ENCODE measurements around the gene PMM1. TPM values are rescaled to one million over a fixed set of nuclear protein-coding genes. Genes with fewer than 3 reads are reported as not detected.
"Not testable (repeated sequence)": the region's sequence is repeated elsewhere in the genome, so short reads cannot be mapped to it uniquely, and the experiment has no call there.

PMM1 gene
- 10 to 100 TPM; 10.8 to 26.4 (median 22.9) TPM for total RNA-seq
- 10 to 100 TPM; 17.3 to 34.8 TPM for polyA plus RNA-seq
- long read RNA-seq, donor 1, transcript PMM1-201 (8 exons, 1,298 nt), result major isoform, 30 of 39 reads
- long read RNA-seq, donor 1, partial matches to known transcripts, result 4 of 39 reads
- long read RNA-seq, donor 1, other reads (novel, unspliced or antisense), result 5 of 39 reads
- long read RNA-seq, donor 2, transcript PMM1-201 (8 exons, 1,298 nt), result major isoform, 41 of 46 reads
- long read RNA-seq, donor 2, partial matches to known transcripts, result 1 of 46 reads
- long read RNA-seq, donor 2, other reads (novel, unspliced or antisense), result 4 of 46 reads
- long read RNA-seq, donor 3, transcript PMM1-201 (8 exons, 1,298 nt), result major isoform, 11 of 15 reads
- long read RNA-seq, donor 3, partial matches to known transcripts, result 1 of 15 reads
- long read RNA-seq, donor 3, other reads (novel, unspliced or antisense), result 3 of 15 reads

DNA sequence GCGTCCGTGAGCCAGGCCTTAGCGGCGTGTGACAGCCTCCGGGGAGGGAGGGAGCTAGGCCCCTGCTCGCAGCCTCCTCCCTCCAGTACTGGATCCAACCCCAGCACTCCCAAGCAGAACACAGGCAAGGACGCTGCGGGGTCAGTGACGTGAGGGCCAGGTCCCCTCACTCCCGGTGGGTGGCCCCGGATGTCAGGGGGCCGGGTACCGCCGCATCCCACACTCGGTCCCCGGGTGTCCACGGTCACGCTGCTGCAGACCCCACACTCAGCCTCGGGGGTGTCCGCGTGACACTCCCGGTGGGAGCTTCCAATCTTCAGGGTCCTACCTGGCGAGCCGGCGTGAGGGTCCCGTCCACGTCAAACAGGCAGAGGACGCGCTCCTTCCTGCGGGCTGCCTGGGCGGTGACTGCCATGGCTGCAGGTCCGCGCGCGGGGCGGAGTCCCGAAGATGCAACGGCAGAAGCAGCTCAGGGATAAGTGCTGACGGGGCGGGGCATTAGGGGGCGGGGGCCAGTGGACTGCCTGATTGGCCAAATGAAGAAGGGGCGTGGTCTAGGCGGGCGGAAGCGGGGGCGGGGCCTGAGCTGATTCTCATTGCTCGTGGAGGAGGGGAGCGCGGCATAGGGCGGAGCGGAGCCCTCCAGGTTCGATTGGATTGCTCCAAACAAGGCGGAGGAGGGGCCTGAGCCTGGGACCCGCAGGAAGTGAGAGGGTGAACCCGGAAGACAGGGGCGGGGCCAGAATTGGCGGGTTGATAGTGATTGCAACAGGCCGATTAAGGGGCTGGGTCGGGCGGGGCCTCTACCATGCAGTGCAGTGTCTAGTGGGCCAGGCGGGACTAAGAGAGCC, at the start of gene PMM1:
Gene PMM1, minus strand, starts transcription at position 450 of the 851 bp plus-strand sequence. Its CDS starts 35 bp downstream, at position 415.
- TF ChIP-seq, protein P1, sequence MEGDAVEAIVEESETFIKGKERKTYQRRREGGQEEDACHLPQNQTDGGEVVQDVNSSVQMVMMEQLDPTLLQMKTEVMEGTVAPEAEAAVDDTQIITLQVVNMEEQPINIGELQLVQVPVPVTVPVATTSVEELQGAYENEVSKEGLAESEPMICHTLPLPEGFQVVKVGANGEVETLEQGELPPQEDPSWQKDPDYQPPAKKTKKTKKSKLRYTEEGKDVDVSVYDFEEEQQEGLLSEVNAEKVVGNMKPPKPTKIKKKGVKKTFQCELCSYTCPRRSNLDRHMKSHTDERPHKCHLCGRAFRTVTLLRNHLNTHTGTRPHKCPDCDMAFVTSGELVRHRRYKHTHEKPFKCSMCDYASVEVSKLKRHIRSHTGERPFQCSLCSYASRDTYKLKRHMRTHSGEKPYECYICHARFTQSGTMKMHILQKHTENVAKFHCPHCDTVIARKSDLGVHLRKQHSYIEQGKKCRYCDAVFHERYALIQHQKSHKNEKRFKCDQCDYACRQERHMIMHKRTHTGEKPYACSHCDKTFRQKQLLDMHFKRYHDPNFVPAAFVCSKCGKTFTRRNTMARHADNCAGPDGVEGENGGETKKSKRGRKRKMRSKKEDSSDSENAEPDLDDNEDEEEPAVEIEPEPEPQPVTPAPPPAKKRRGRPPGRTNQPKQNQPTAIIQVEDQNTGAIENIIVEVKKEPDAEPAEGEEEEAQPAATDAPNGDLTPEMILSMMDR (IDR thresholded peaks at IDR 0.05), result no peak
- peak in 1 of 2 donors; percentile 83 for TF ChIP-seq POLR2A (IDR thresholded peaks at IDR 0.05)
- intact Hi-C loops (cut with DNase I), result loop anchor here in 4 of 10 donors (5.0 to 10.0 kb wide), 3 partner anchors 37 to 47 kb away; partner anchors contain the start of gene POLR3H (in 3 of the 4)
- DNase-seq, result peak; percentile 100
- 1% methylated on average over 31 to 61 of the region's 61 CpGs for WGBS, 4 donors
- Histone ChIP-seq H3K9me3 (no peaks in the 10 kb centered on the region), H3K27ac (peak within 1 kb of the TSS in 11 of 12 donors; percentile 43 to 89 (median 72)), H3K4me1 (peaks cover 0 to 20% (median 8%) of the 10 kb centered on the region in 12 donors), H3K27me3 (no peaks in the 10 kb centered on the region), H3K4me3 (peak within 1 kb of the TSS; percentile 56 to 95 (median 84)), H3K36me3 (peaks cover 0 to 11% (median 3%) of the 10 kb centered on the region in 9 donors)
- ATAC-seq, result peak; percentile 99 to 100 (median 99)

- H3K4me1 ChIP-seq, result peaks cover 0 to 30% (median 5%) of the 10 kb centered on the region in 12 donors
- 81 to 88% (median 84%) methylated on average over 5 of the region's 5 CpGs for WGBS, 4 donors
- H3K27ac ChIP-seq, result no peak overlapping the region
- ATAC-seq (no peak), DNase-seq (no peak)
- H3K36me3 ChIP-seq, result peaks cover 0 to 100% (median 97%) of the 10 kb centered on the region in 9 donors
- H3K4me3 ChIP-seq, result no peak overlapping the region
- TF ChIP-seq POLR2A (IDR thresholded peaks at IDR 0.05), result no peak
- TF ChIP-seq, protein P1 (IDR thresholded peaks at IDR 0.05), result no peak
- H3K27me3 ChIP-seq, result no peaks in the 10 kb centered on the region
- H3K9me3 ChIP-seq, result no peaks in the 10 kb centered on the region
- intact Hi-C loops (cut with DNase I), result no loop called here
Measured at GRCh38 chr22:41638748-41639147, 49.1 kb upstream of the PMM1 start.

- Histone ChIP-seq H3K27ac (no peak overlapping the region), H3K4me3 (no peak overlapping the region), H3K4me1 (peaks cover 0 to 30% (median 5%) of the 10 kb centered on the region in 12 donors), H3K9me3 (no peaks in the 10 kb centered on the region), H3K27me3 (no peaks in the 10 kb centered on the region), H3K36me3 (peaks cover 0 to 100% (median 98%) of the 10 kb centered on the region in 9 donors)
- DNase-seq (no peak), ATAC-seq (no peak)
- no peak for TF ChIP-seq POLR2A (IDR thresholded peaks at IDR 0.05)
- TF ChIP-seq, protein P1 (IDR thresholded peaks at IDR 0.05), result no peak
- WGBS, 4 donors, result 80 to 93% (median 85%) methylated on average over 5 of the region's 5 CpGs
- intact Hi-C loops (cut with DNase I), result no loop called here
Measured at GRCh38 chr22:41638124-41638523, 48.5 kb upstream of the PMM1 start.

DNA sequence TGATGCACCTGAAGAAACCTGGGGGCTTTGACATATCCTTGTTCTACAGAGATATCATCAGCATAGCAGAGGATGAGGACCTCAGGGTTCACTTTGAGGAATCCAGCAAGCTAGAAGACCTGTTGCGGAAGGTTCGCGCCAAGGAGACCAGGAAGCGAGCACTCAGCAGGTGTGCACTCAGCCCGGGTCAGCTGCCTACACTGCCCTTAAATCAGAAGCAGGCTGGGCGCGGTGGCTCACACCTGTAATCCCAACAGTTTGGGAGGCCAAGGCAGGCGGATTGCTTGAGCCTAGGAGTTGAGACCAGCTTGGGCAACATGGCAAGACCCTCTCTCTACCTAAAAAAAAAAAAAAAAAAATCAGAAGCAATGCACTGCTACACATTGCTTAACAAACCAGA, 48.0 kb upstream of the PMM1 start:
- H3K4me3 ChIP-seq; ATAC-seq; intact Hi-C loops (cut with DNase I); H3K27me3 ChIP-seq; H3K9me3 ChIP-seq; DNase-seq: not testable (repeated sequence)
- H3K4me1 ChIP-seq, result peaks cover 0 to 30% (median 5%) of the 10 kb centered on the region in 12 donors
- H3K36me3 ChIP-seq, result peaks cover 0 to 100% (median 98%) of the 10 kb centered on the region in 9 donors
- peak overlapping the region in 1 of 12 donors; percentile 71 for H3K27ac ChIP-seq
- WGBS, 4 donors, result 93 to 99% (median 98%) methylated on average over 8 of the region's 8 CpGs
